DOHH2 (cell line): ENCODE measurements around the gene BSPRY.
"Not testable (repeated sequence)": the region's sequence is repeated elsewhere in the genome, so short reads cannot be mapped to it uniquely, and the experiment has no call there.

Experiments
- H3F3A ChIP-seq: fragments of 200-600 bp; sonication (generic), shearing (Covaris generic); 2 replicates; pipeline ENCODE4 v1.6.0; 2016; ENCODE audit warnings: antibody characterized with exemption, mild to moderate bottlenecking; ENCODE audit not compliant: control insufficient read depth, insufficient read depth
- H3K27ac ChIP-seq: fragments of 200-600 bp; sonication (generic); 2 replicates; pipeline ENCODE4 v1.5.1; 2014; ENCODE audit warnings: low read depth, mild to moderate bottlenecking, low read length, moderate library complexity
- H3K27me3 ChIP-seq: fragments of 200-600 bp; sonication (generic); 2 replicates; pipeline ENCODE4 v1.6.1; 2014; ENCODE audit warnings: mild to moderate bottlenecking, low read length, mixed read lengths; ENCODE audit not compliant: control insufficient read depth
- H3K36me3 ChIP-seq: fragments of 200-600 bp; sonication (generic); 2 replicates; pipeline ENCODE4 v1.6.1; 2014; ENCODE audit warnings: mild to moderate bottlenecking, low read length, moderate library complexity, mixed read lengths; ENCODE audit not compliant: control insufficient read depth
- H3K4me1 ChIP-seq: fragments of 200-600 bp; sonication (generic); 2 replicates; pipeline ENCODE4 v1.6.1; 2014; ENCODE audit warnings: mild to moderate bottlenecking, low read length, mixed read lengths; ENCODE audit not compliant: control insufficient read depth
- H3K4me2 ChIP-seq: fragments of 200-600 bp; sonication (generic); 2 replicates; pipeline ENCODE4 v1.6.0; 2014; ENCODE audit warnings: mild to moderate bottlenecking, low read length, moderate library complexity
- H3K4me3 ChIP-seq: fragments of 200-600 bp; sonication (generic); 2 replicates; pipeline ENCODE4 v1.5.1; 2014; ENCODE audit warnings: mild to moderate bottlenecking, low read length, mixed read lengths
- H3K79me2 ChIP-seq: fragments of 200-600 bp; sonication (generic); 2 replicates; pipeline ENCODE4 v1.6.1; 2014; ENCODE audit warnings: mild to moderate bottlenecking, low read length, mixed read lengths; ENCODE audit not compliant: control insufficient read depth
- H3K9me2 ChIP-seq: fragments of 200-600 bp; sonication (generic); replicated peaks from 2 replicates; pipeline ENCODE4 v1.6.1; 2014; ENCODE audit warnings: mild to moderate bottlenecking, low read length, mixed read lengths; ENCODE audit not compliant: control insufficient read depth
- H3K9me3 ChIP-seq: fragments of 200-600 bp; sonication (generic); 2 replicates; pipeline ENCODE4 v1.6.1; 2014; ENCODE audit warnings: antibody characterized with exemption, low read length, mixed read lengths; ENCODE audit not compliant: control insufficient read depth, insufficient read depth
- H4K20me1 ChIP-seq: fragments of 200-600 bp; sonication (generic); 2 replicates; pipeline ENCODE4 v1.6.0; 2014; ENCODE audit warnings: low read depth, mild to moderate bottlenecking, antibody characterized with exemption, low read length, moderate library complexity; ENCODE audit not compliant: control insufficient read depth, insufficient read depth
- CTCF ChIP-seq: fragments of 200-600 bp; sonication (generic); IDR thresholded peaks from one replicate; pipeline ENCODE4 v1.5.1; 2014; ENCODE audit warnings: antibody characterized with exemption, mild to moderate bottlenecking, low read depth, low read length; ENCODE audit not compliant: poor library complexity, severe bottlenecking
- EZH2phosphoT487 ChIP-seq: fragments of 200-600 bp; sonication (generic); IDR thresholded peaks from 2 replicates; pipeline ENCODE4 v1.6.1; 2017; ENCODE audit warnings: borderline replicate concordance, mild to moderate bottlenecking, antibody characterized with exemption, low read length, moderate library complexity, mixed read lengths

BSPRY gene

GRCh38 chr9:113380869-113381378, 31.6 kb downstream of the BSPRY start:
- Histone ChIP-seq H3K4me2 (peak overlapping the region; percentile 7; the same call in 1 of the 2 replicates), H3K9me2 (no peaks in the 10 kb centered on the region), H4K20me1 (no peaks in the 10 kb centered on the region), H3K4me1 (peaks cover 12% of the 10 kb centered on the region), H3K79me2 (peaks cover 6% of the 10 kb centered on the region), H3K36me3 (no peaks in the 10 kb centered on the region), H3K27me3 (no peaks in the 10 kb centered on the region), H3K9me3 (no peaks in the 10 kb centered on the region), H3K4me3 (no peak overlapping the region), H3F3A (no peaks in the 10 kb centered on the region), H3K27ac (no peak overlapping the region)
- no peak for TF ChIP-seq EZH2phosphoT487
- no peak for TF ChIP-seq CTCF

GRCh38 chr9:113381441-113381840, 32.1 kb downstream of the BSPRY start:
- H3K4me2 ChIP-seq, result not testable (repeated sequence)

GRCh38 chr9:113381909-113382411, 32.6 kb downstream of the BSPRY start:
- Histone ChIP-seq H3K27ac (no peak overlapping the region), H3K4me2 (no peak overlapping the region)
- TF ChIP-seq CTCF, result no peak
- no peak for TF ChIP-seq EZH2phosphoT487

More at GRCh38 chr9:113381441-113381840, 32.1 kb downstream of the BSPRY start:
- not testable (repeated sequence) for H3F3A ChIP-seq, H3K27me3 ChIP-seq, H4K20me1 ChIP-seq, H3K9me2 ChIP-seq, H3K79me2 ChIP-seq, H3K4me3 ChIP-seq, H3K9me3 ChIP-seq, H3K36me3 ChIP-seq, H3K27ac ChIP-seq
- peaks cover 12% of the 10 kb centered on the region for H3K4me1 ChIP-seq

GRCh38 chr9:113386571-113387393, 37.4 kb downstream of the BSPRY start:
- no peaks in the 10 kb centered on the region for H3K9me2 ChIP-seq
- H3K27ac ChIP-seq, result no peak overlapping the region
- H3K4me3 ChIP-seq, result no peak overlapping the region
- H3K36me3 ChIP-seq, result peaks cover 5% of the 10 kb centered on the region; the same call in 1 of the 2 replicates
- H3F3A ChIP-seq, result no peaks in the 10 kb centered on the region
- no peaks in the 10 kb centered on the region for H3K27me3 ChIP-seq
- no peaks in the 10 kb centered on the region for H3K9me3 ChIP-seq
- no peaks in the 10 kb centered on the region for H3K4me1 ChIP-seq
- TF ChIP-seq CTCF (no peak), EZH2phosphoT487 (no peak)
- H3K79me2 ChIP-seq, result no peaks in the 10 kb centered on the region
- no peak overlapping the region for H3K4me2 ChIP-seq
- no peaks in the 10 kb centered on the region for H4K20me1 ChIP-seq

More at GRCh38 chr9:113381909-113382411, 32.6 kb downstream of the BSPRY start:
- Histone ChIP-seq H3K9me3 (no peaks in the 10 kb centered on the region), H3K36me3 (no peaks in the 10 kb centered on the region), H3K9me2 (no peaks in the 10 kb centered on the region), H4K20me1 (no peaks in the 10 kb centered on the region), H3K4me3 (no peak overlapping the region), H3K79me2 (no peaks in the 10 kb centered on the region), H3F3A (no peaks in the 10 kb centered on the region), H3K4me1 (peaks cover 12% of the 10 kb centered on the region), H3K27me3 (no peaks in the 10 kb centered on the region)
